ENCODE measurements around the gene USP6NL.

USP6NL gene

DNA sequence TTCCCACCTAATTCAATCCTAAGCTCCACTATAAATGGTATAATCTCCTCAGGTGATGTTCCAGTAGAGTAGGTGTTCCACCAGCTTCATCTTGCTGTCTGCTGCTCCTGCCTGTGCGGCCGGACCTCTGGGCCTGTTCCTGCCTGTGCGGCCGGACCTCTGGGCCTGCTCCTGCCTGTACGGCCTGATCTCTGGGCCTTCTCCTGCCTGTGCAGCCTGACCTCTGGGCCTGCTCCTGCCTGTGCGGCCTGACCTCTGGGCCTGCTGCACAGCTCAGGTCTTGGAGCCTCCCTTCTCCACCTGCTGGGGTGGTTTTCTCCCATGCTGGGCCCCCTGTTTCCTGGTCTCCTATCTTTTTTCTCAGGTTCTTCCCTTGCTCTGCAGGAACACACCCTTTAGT is 117.8 kb downstream of the USP6NL start:
- CTCF ChIA-PET = no interaction called here

DNA sequence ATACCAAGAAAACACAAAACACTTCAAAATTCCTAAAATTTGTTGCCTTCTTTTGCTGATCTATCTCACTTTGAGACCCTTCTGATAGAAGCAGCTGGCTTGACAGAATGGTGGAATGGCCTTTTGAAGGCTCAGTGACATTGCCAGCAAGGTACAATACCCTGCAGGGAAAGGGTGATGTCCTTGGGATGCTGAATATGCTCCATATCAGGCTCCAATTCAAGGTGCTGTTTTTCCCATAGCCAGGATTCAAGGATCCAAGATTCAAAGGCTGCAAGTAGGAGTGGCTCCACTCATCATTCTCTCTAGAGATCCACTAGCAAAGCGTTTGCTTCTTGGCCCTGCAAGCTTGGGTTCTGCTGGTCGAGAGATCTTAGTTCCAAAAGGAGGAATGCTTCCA is 120.4 kb downstream of the USP6NL start:
- TF ChIP-seq, protein P1, sequence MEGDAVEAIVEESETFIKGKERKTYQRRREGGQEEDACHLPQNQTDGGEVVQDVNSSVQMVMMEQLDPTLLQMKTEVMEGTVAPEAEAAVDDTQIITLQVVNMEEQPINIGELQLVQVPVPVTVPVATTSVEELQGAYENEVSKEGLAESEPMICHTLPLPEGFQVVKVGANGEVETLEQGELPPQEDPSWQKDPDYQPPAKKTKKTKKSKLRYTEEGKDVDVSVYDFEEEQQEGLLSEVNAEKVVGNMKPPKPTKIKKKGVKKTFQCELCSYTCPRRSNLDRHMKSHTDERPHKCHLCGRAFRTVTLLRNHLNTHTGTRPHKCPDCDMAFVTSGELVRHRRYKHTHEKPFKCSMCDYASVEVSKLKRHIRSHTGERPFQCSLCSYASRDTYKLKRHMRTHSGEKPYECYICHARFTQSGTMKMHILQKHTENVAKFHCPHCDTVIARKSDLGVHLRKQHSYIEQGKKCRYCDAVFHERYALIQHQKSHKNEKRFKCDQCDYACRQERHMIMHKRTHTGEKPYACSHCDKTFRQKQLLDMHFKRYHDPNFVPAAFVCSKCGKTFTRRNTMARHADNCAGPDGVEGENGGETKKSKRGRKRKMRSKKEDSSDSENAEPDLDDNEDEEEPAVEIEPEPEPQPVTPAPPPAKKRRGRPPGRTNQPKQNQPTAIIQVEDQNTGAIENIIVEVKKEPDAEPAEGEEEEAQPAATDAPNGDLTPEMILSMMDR (IDR thresholded peaks at IDR 0.05; ENCODE audit: control extremely low read depth, extremely low read depth, low read depth, missing control alignments) = no peak
- CTCF ChIA-PET = no interaction called here
- no peak for DNase-seq (ENCODE audit: extremely low spot score)
- POLR2A ChIA-PET = no interaction called here

More for the DNA sequence above, 117.8 kb downstream of the USP6NL start:
- TF ChIP-seq, protein P1 (IDR thresholded peaks at IDR 0.05; ENCODE audit: control extremely low read depth, extremely low read depth, low read depth, missing control alignments) = no peak
- no peak for DNase-seq (ENCODE audit: extremely low spot score)
- POLR2A ChIA-PET = no interaction called here

DNA sequence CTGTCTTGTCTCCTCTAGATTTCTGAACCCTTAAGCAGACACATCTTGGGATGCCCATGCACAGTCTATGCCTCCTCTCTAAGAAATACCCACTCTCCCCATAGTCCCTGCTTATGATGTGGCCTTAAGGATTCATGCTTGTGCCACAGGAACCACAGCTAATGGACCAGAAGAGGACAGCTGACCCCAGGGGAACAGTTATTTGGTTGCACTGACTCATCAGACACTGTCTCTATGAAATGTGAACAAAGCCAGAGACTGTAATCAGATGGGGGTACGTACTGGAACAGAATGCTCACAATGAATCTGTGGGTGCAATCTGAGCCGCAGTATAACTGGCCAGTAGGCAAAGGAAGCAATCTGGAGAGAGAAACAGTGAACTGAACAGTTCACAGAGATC is 121.9 kb downstream of the USP6NL start:
- no peak for DNase-seq (ENCODE audit: extremely low spot score)
- CTCF ChIA-PET = no interaction called here
- TF ChIP-seq, protein P1 (IDR thresholded peaks at IDR 0.05; ENCODE audit: control extremely low read depth, extremely low read depth, low read depth, missing control alignments) = no peak
- POLR2A ChIA-PET = no interaction called here

DNA sequence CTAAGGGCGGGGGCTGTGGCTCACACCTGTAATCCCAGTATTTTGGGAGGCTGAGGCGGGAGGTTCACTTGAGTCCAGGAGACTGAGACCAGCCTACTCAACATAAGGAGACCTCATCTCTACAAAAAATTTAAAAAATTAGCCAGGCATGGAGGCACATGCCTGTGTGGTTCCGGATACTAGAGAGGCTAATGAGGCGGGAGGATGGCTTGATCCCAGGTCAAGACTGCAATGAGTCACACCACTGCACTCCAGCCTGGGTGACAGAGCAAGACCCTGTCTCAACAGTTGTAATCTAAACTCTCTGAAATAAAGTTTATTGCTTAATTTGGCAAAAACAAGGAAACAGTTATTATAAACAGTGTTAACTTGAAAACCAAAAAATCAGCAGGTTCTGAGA is 123.3 kb downstream of the USP6NL start:
- TF ChIP-seq, protein P1 (IDR thresholded peaks at IDR 0.05; ENCODE audit: control extremely low read depth, extremely low read depth, low read depth, missing control alignments) = no peak
- ChIA-PET POLR2A (no interaction called here), CTCF (no interaction called here)
- DNase-seq (ENCODE audit: extremely low spot score) = no peak

DNA sequence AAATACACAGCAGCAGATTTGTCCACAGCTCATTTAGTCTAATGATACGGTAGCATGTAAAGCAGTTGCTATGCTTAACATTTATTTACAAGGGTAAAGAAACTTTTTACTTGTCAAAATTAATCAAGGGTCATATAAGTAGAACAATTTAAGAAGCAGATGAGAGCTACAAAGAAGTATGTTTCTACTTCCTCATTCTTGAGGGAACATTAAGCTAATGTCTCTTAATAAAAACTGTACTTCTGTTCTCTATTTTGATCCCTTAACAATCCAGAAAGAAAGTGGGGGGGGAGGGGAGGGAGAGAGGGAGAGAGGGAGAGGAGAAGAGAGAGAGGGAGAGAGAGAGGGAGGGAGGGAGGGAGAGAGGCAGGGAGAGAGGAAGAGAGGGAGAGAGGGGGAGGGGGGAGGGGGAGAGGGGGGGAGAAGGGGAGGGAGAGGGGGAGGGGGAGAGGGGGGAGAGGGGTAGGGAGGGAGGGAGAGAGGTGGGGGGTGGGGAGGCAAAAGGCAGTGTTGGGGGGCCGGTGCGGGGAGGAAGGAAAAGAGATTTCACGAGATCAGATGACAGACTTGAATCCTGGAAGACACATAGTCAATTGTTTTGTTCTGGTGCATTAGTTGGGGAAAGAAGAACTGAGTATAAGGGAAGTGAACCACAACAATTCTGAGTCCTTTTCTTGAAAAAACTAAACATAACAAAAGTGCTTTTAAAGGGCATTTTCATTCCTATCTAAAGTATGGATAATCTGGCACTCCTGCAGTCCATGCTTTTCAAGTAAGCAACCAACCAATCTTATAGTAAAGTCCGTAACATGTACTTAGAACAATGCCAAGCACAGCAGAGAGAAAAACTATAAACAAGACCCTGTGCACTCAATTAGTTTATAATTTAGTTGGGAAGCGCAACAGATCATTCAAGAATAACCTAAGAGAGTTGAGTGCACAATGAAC is 128.0 kb downstream of the USP6NL start:
- no peak for DNase-seq (ENCODE audit: extremely low spot score)
- POLR2A ChIA-PET = no interaction called here
- TF ChIP-seq, protein P1 (IDR thresholded peaks at IDR 0.05; ENCODE audit: control extremely low read depth, extremely low read depth, low read depth, missing control alignments) = no peak
- CTCF ChIA-PET = interaction anchor here (1.0 to 2.4 kb wide), 3 partner anchors 12 to 61 kb away, joined by 3 to 13 read pairs (median 4); no protein-coding TSS in a partner anchor

DNA sequence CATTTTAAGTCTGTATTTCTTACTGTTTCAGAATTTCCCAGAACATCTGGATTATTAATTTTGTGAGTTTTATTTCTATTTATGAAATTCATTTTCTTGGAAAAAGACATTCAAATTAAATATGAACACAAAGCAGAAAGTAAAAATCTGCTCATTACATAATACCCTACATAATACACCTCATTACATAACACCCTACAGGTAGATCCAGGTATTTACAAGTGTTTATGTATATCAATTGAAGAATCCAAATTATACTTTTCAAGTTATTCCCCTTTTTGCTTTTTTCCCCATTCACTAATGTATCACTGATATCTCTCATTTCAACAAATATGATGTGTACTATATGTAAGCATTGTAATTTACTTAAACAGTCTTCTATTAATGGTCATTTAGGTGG is 129.1 kb downstream of the USP6NL start:
- CTCF ChIA-PET = interaction anchor here (0.6 to 1.6 kb wide), 5 partner anchors 16 to 276 kb away, joined by 3 to 4 read pairs (median 3); no protein-coding TSS in a partner anchor
- POLR2A ChIA-PET = no interaction called here
- TF ChIP-seq, protein P1 (IDR thresholded peaks at IDR 0.05; ENCODE audit: control extremely low read depth, extremely low read depth, low read depth, missing control alignments) = no peak
- DNase-seq (ENCODE audit: extremely low spot score) = no peak

All from GM10248 (cell line).